Muscle layer of colon (tissue), 2 donors: ENCODE data around the gene KATNB1.

Experiments
- H3K27ac ChIP-seq: one replicate; pipeline ENCODE4 v1.7.0; 2013; ENCODE audit warnings: low read depth, mild to moderate bottlenecking, low read length, moderate library complexity
- H3K27me3 ChIP-seq, 2 donors: one replicate each; pipeline ENCODE4 v1.7.0; 2013; ENCODE audit warnings: low read length in 2 of 2, mild to moderate bottlenecking in 2 of 2; ENCODE audit not compliant: insufficient read depth in 2 of 2, control insufficient read depth in 1 of 2
- H3K36me3 ChIP-seq: one replicate; pipeline ENCODE4 v1.7.0; 2013; ENCODE audit warnings: mild to moderate bottlenecking, low read length; ENCODE audit not compliant: insufficient read depth
- H3K4me1 ChIP-seq: one replicate; pipeline ENCODE4 v1.7.0; 2013; ENCODE audit warnings: mild to moderate bottlenecking, low read length; ENCODE audit not compliant: insufficient read depth
- H3K4me3 ChIP-seq, 2 donors: one replicate each; pipeline ENCODE4 v1.7.0; 2013; ENCODE audit warnings: low read length in 2 of 2, low read depth in 1 of 2, mild to moderate bottlenecking in 1 of 2, moderate library complexity in 1 of 2
- H3K9ac ChIP-seq: one replicate; pipeline ENCODE4 v1.7.0; 2013; ENCODE audit warnings: low read length
- H3K9me3 ChIP-seq: one replicate; pipeline ENCODE4 v1.7.0; 2013; ENCODE audit warnings: mild to moderate bottlenecking, low read length
- donor health status: abdominal sarcoma.
- donor health status: Adenocarcinoma of cecum.

KATNB1 gene

GRCh38 chr16:57755061-57755684 lies 19.6 kb downstream of the KATNB1 start:
- no peak overlapping the region for H3K9ac ChIP-seq
- H3K4me3 ChIP-seq, result no peak overlapping the region
- H3K27me3 ChIP-seq, result no peaks in the 10 kb centered on the region
- no peaks in the 10 kb centered on the region for H3K4me1 ChIP-seq
- H3K27ac ChIP-seq, result no peak overlapping the region
- peaks cover 8% of the 10 kb centered on the region for H3K36me3 ChIP-seq
- no peaks in the 10 kb centered on the region for H3K9me3 ChIP-seq

DNA sequence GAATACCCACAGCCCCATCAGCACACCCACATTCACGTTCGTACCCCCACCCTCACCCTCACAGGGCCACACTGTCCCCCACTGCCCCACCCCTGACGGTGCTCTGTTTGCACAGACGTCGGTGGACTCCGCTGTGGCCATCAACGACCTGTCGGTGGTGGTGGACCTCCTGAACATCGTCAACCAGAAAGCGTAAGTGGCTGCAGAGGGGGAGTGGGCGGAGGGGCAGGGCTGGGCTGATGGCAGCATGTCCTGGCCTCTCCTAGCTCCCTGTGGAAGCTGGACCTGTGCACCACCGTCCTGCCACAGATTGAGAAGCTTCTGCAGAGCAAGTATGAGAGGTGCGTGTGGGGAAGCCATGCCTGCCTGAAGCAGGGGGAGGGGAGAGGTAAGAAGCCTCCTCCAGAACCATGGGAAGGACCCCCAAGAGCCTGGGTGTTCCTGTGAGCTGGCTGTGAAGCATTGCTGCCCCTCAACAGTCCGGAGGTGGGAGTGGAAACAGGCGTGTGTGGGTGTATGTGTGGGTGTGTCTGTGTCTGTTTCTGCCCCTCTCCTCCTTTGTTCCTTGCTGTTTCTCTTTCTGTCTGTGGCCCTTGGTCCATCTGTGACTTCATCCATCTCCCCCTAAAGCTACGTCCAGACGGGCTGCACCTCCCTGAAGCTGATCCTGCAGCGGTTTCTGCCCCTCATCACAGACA lies 20.3 kb downstream of the KATNB1 start:
- Histone ChIP-seq H3K27ac (no peak overlapping the region), H3K9me3 (no peaks in the 10 kb centered on the region), H3K4me3 (no peak overlapping the region), H3K4me1 (no peaks in the 10 kb centered on the region), H3K9ac (no peak overlapping the region), H3K27me3 (no peaks in the 10 kb centered on the region), H3K36me3 (peaks cover 8% of the 10 kb centered on the region)

DNA sequence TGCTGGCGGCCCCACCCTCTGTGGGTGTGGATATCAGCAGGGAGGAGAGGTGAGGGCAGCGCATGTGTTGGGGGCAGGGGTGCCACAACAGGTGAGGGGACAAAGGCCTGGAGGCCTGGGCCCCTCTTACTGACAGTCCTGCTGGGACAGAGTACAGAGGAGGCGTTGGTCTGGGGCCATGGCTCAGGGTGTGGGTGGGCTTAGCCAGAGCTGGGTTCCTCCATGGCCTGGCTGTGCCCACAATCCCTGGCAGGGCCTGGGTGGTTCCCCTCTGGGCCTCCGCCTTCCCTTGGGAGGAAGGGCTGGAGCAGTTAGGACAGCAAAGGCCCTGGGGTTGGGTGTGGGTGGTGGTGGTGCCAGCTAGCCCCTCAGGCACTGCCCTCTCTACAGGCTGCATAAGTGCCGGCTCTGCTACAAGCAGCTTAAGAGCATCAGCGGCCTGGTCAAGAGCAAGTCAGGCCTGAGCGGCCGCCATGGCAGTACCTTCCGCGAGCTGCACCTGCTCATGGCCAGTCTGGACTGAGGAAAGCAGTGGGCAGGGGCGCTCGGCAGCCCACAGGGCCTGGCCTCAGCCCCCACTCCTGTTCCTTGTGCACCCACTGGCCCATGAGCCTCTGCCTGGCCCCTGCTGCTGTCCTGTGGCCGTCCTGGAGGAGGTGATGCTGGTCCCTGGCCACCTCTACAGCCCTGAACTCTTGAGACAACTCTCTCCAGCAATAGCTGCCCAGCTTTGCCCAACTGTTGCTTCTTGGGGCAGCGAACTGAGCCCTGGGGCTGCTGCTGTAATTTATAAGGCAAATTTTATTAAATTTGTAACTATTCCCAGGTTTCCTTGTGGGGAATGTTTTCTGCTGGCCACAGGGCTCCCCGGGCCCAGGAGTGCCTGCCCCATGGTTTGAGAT lies 21.1 kb downstream of the KATNB1 start:
- H3K36me3 ChIP-seq, result no peaks in the 10 kb centered on the region
- H3K27ac ChIP-seq, result no peak overlapping the region
- no peaks in the 10 kb centered on the region for H3K4me1 ChIP-seq
- H3K27me3 ChIP-seq, result no peaks in the 10 kb centered on the region
- no peak overlapping the region for H3K4me3 ChIP-seq
- no peak overlapping the region for H3K9ac ChIP-seq
- H3K9me3 ChIP-seq, result no peaks in the 10 kb centered on the region

DNA sequence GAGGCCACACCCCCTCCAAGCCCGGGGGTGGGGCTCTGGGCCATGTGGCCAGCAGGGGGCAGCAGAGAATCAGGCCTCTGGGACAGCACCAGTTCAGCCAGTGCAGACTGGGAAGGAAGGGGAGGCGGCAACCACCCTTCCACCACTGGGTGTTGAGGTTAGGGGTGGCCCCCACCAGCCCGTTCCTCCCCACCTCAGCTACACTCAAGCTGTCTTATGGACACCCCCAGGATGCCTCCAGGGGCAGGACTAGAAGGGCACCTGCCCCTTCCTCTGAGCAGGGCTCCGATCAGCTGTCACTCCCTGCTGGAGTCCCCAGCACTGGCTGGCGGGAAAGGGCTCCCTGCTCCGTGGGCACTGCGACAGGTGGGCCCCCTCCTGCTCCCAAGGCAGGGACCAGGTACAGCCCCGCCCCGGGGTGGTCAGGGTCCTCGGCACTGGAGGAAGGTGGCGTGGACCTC lies 21.8 kb downstream of the KATNB1 start:
- Histone ChIP-seq H3K9ac (no peak overlapping the region), H3K36me3 (no peaks in the 10 kb centered on the region), H3K9me3 (no peaks in the 10 kb centered on the region), H3K4me1 (no peaks in the 10 kb centered on the region), H3K27me3 (no peaks in the 10 kb centered on the region), H3K4me3 (no peak overlapping the region), H3K27ac (no peak overlapping the region)

- H3K9ac ChIP-seq, result no peak overlapping the region
- H3K4me3 ChIP-seq, result no peak overlapping the region
- H3K4me1 ChIP-seq, result no peaks in the 10 kb centered on the region
- no peak overlapping the region for H3K27ac ChIP-seq
- no peaks in the 10 kb centered on the region for H3K36me3 ChIP-seq
- no peaks in the 10 kb centered on the region for H3K27me3 ChIP-seq
- no peaks in the 10 kb centered on the region for H3K9me3 ChIP-seq
Observed at GRCh38 chr16:57757883-57758282, 22.3 kb downstream of the KATNB1 start.

DNA sequence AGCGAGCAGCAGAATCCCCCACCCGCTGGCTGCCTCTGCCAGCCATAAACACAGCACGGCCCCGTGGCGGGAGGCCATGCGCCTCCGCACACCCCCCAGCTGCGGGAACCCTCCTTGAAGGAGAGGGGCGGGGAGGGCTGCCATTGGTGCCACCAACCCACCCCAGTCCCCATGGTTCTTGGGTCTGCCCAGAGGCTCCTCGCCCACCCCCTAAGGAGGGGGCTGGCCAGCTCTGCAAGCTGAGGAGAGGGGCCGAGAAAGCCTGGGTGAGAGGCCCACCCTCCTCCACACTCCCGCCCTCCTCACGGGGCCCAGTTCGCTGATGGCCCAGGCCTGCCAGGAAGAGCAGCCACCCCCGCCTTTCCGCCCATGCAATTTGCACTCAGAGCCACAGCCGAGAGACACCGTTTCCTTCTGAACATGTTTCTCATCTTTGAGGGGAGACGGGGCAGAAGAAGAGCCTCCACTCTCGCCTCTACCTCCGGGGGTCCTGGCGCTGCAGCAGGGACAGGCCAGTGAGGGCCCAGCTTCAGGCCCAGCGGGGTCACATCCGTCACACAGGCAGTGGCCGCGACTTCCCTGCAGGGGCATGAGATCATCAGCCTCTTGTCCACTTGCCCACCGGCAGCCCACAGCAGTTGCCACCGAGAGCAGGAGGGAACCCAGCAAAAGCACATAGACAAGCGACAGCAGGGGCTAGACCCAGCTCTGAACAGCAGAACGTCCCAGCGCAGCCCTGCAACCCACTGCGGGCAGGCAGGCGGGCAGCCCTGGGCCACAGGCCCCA lies 23.0 kb downstream of the KATNB1 start:
- Histone ChIP-seq H3K4me1 (no peaks in the 10 kb centered on the region), H3K9ac (no peak overlapping the region), H3K4me3 (no peak overlapping the region), H3K27me3 (no peaks in the 10 kb centered on the region), H3K36me3 (no peaks in the 10 kb centered on the region), H3K27ac (no peak overlapping the region), H3K9me3 (no peaks in the 10 kb centered on the region)

- H3K4me3 ChIP-seq, result no peak overlapping the region
- H3K9ac ChIP-seq, result no peak overlapping the region
- no peaks in the 10 kb centered on the region for H3K36me3 ChIP-seq
- no peaks in the 10 kb centered on the region for H3K4me1 ChIP-seq
- H3K9me3 ChIP-seq, result no peaks in the 10 kb centered on the region
- H3K27ac ChIP-seq, result no peak overlapping the region
- H3K27me3 ChIP-seq, result no peaks in the 10 kb centered on the region
Observed at GRCh38 chr16:57759131-57759530, 23.6 kb downstream of the KATNB1 start.

DNA sequence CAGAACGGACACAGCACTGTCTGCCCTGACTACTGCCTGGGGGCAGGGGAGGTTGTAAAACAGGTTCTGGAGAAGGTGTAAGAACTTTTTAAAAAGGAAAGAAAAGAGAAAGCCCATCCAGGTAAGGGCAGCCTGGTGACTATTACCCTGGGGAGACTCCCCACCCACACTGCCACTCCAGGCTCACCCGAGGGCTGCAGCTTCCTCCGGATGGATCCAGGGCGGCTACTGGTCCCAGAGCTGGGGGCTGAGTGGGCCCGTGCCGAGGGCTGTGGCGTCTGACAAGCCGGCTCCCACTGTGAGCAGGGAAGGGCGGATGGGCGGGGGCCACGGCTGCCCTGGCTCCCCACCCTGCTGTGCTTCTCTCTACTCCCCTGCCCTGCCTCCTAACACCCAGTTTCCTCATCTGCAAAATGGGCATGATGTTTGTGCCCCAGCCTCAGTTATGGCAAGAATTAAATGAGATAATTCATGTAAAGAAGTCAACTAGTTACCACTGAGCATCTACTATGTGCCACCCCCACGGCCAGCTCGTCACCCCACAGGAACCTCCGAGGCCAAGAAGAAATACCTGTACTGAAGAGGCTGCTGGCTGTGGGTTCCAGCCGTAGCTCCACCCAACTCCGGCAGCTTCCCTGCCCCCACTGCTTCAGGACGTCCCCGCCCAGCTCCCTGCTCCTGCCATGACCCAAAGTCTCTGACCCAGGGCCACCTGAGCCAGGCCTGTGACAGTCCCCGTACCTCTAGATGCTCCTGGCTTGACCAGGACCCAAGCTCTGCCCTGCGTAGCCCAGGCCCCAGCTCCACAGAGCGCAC lies 24.2 kb downstream of the KATNB1 start:
- no peaks in the 10 kb centered on the region for H3K9me3 ChIP-seq
- no peaks in the 10 kb centered on the region for H3K27me3 ChIP-seq
- H3K4me3 ChIP-seq, result no peak overlapping the region
- no peaks in the 10 kb centered on the region for H3K4me1 ChIP-seq
- no peaks in the 10 kb centered on the region for H3K36me3 ChIP-seq
- H3K27ac ChIP-seq, result no peak overlapping the region
- H3K9ac ChIP-seq, result no peak overlapping the region

GRCh38 chr16:57760357-57761160 lies 25.0 kb downstream of the KATNB1 start:
- H3K36me3 ChIP-seq, result no peaks in the 10 kb centered on the region
- H3K9ac ChIP-seq, result no peak overlapping the region
- no peaks in the 10 kb centered on the region for H3K9me3 ChIP-seq

DNA sequence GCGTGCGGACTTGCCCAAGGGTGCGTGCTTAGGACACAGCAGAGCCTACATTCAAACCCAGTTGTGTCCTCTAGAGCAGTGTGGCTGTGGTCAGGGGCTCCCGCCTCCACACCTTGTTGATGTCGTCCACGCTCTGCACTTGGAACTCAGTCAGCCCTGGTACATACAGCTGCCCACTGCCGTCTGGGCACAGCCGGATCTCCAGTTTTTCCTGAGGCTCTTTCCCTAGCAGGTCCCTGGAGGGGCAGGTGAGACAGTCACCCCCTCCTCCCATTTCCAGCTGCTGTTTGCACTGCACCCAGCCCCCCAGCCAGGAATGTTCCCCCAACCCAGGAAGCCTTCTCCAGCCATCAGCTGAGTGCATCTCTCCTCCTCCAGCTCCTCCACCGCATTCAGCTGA lies 25.7 kb downstream of the KATNB1 start:
- Histone ChIP-seq H3K27ac (no peak overlapping the region), H3K9me3 (no peaks in the 10 kb centered on the region), H3K36me3 (no peaks in the 10 kb centered on the region), H3K4me1 (no peaks in the 10 kb centered on the region), H3K9ac (no peak overlapping the region), H3K4me3 (no peak overlapping the region), H3K27me3 (no peaks in the 10 kb centered on the region)

More at GRCh38 chr16:57760357-57761160, 25.0 kb downstream of the KATNB1 start:
- Histone ChIP-seq H3K27me3 (no peaks in the 10 kb centered on the region), H3K4me3 (no peak overlapping the region), H3K4me1 (no peaks in the 10 kb centered on the region), H3K27ac (no peak overlapping the region)
